Caco-2 (cell line): Measurements from ENCODE around the gene RRP8. TPM values are rescaled to one million over a fixed set of nuclear protein-coding genes. Genes with fewer than 3 reads are reported as not detected.

Source experiments
- BruUV-seq: library from RNA; stranded (reverse); fragments of 400-500 nt; replicated peaks from 2 replicates; lab custom pipeline; 2021; lab: Mats Ljungman, UMichigan
- CTCF ChIA-PET: fragments of 300-600 bp; sonication (Branson Sonifier 250); formaldehyde crosslinking; loops from one replicate; lab custom pipeline; 2022; ENCODE audit warnings: antibody characterized with exemption; lab: Charles Lee
- POLR2A ChIA-PET: fragments of 300-600 bp; sonication (Branson Sonifier 250); formaldehyde crosslinking; loops from one replicate; lab custom pipeline; 2022; ENCODE audit warnings: antibody characterized with exemption; lab: Charles Lee
- DNase-seq, 2 experiments: peaks; one replicate each; pipeline versions ENCODE4 v3.0.0 to v3.0.0-alpha.2; 2020 to 2022
- H3K27me3 ChIP-seq: replicated peaks from 2 replicates; pipeline ENCODE4 v1.6.0; 2011; ENCODE audit warnings: low read length; ENCODE audit not compliant: control insufficient read depth, insufficient read depth
- H3K36me3 ChIP-seq: 2 replicates; pipeline ENCODE4 v1.5.1; 2011; ENCODE audit warnings: low read length; ENCODE audit not compliant: control insufficient read depth, insufficient read depth
- H3K4me1 ChIP-seq: fragments of 250-450 bp; sonication (Bioruptor Pico); 2 replicates; pipeline ENCODE4 v1.5.1; 2020; ENCODE audit warnings: mild to moderate bottlenecking
- H3K4me3 ChIP-seq: 2 replicates; pipeline ENCODE4 v1.5.1; 2011; ENCODE audit warnings: low read depth, mild to moderate bottlenecking, control low read depth, low read length
- H3K9me3 ChIP-seq: fragments of 250-450 bp; sonication (Bioruptor Pico); 2 replicates; pipeline ENCODE4 v1.5.1; 2020; ENCODE audit warnings: mild to moderate bottlenecking, moderate library complexity
- H3K27ac Mint-ChIP-seq: one replicate; pipeline ENCODE4 v1.8.0; 2022; ENCODE audit warnings: mixed read lengths; ENCODE audit not compliant: unreplicated experiment
- H3K27me3 Mint-ChIP-seq: one replicate; pipeline ENCODE4 v1.8.0; 2022; ENCODE audit warnings: mixed read lengths; ENCODE audit not compliant: insufficient read depth, unreplicated experiment
- H3K36me3 Mint-ChIP-seq: one replicate; pipeline ENCODE4 v1.8.0; 2022; ENCODE audit warnings: mild to moderate bottlenecking, mixed read lengths; ENCODE audit not compliant: insufficient read depth, unreplicated experiment
- H3K4me1 Mint-ChIP-seq: one replicate; pipeline ENCODE4 v1.8.0; 2022; ENCODE audit warnings: low read depth, mixed read lengths; ENCODE audit not compliant: unreplicated experiment
- H3K4me3 Mint-ChIP-seq: one replicate; pipeline ENCODE4 v1.8.0; 2022; ENCODE audit warnings: mild to moderate bottlenecking, moderate library complexity, mixed read lengths; ENCODE audit not compliant: unreplicated experiment
- H3K9me3 Mint-ChIP-seq: one replicate; pipeline ENCODE4 v1.8.0; 2022; ENCODE audit warnings: mixed read lengths; ENCODE audit not compliant: unreplicated experiment
- intact Hi-C: fragments of 100-400 bp; cut with micrococcal nuclease; formaldehyde crosslinking; loops from one replicate; pipeline ENCODE4 v1.10.0; 2022; ENCODE audit not compliant: unreplicated experiment
- total RNA-seq: library from RNA; stranded (reverse); gene quantifications from 2 replicates; pipeline ENCODE4 v1.2.3, GENCODE V29; 2022
- TF ChIP-seq, protein P1 (sequence below), 2 experiments: fragments of 200-600 bp in 1 of 2; IDR thresholded peaks; 1 replicate in 1 of 2; 2 replicates in 1 of 2; pipeline versions ENCODE4 v1.5.1 to v1.8.0; 2011 to 2022; ENCODE audit warnings: antibody characterized with exemption in 1 of 2, control low read depth in 1 of 2, inconsistent platforms in 1 of 2, low read depth in 1 of 2, low read length in 1 of 2, mild to moderate bottlenecking in 1 of 2, moderate library complexity in 1 of 2; ENCODE audit not compliant: insufficient read depth in 1 of 2, severe bottlenecking in 1 of 2, unreplicated experiment in 1 of 2

Gene RRP8
- total RNA-seq, 1 experiment from 2014 or later: 21.0 TPM

- Mint-ChIP-seq H3K4me1 (no peaks in the 10 kb centered on the region), H3K27ac (no peak overlapping the region), H3K27me3 (no peaks in the 10 kb centered on the region), H3K9me3 (no peaks in the 10 kb centered on the region), H3K36me3 (no peaks in the 10 kb centered on the region), H3K4me3 (no peak overlapping the region)
- ChIA-PET POLR2A (no interaction called here), CTCF (interaction anchor here (0.6 kb wide), 1 partner anchor 156 kb away, joined by 3 read pairs; the partner anchor contains the start of gene APBB1)
- no peak for DNase-seq
- no TSS peak for BruUV-seq
- H3K9me3 ChIP-seq: no peaks in the 10 kb centered on the region
- no peaks in the 10 kb centered on the region for H3K4me1 ChIP-seq
- H3K36me3 ChIP-seq: no peaks in the 10 kb centered on the region; the same call in 1 of the 2 replicates
- TF ChIP-seq, protein P1, sequence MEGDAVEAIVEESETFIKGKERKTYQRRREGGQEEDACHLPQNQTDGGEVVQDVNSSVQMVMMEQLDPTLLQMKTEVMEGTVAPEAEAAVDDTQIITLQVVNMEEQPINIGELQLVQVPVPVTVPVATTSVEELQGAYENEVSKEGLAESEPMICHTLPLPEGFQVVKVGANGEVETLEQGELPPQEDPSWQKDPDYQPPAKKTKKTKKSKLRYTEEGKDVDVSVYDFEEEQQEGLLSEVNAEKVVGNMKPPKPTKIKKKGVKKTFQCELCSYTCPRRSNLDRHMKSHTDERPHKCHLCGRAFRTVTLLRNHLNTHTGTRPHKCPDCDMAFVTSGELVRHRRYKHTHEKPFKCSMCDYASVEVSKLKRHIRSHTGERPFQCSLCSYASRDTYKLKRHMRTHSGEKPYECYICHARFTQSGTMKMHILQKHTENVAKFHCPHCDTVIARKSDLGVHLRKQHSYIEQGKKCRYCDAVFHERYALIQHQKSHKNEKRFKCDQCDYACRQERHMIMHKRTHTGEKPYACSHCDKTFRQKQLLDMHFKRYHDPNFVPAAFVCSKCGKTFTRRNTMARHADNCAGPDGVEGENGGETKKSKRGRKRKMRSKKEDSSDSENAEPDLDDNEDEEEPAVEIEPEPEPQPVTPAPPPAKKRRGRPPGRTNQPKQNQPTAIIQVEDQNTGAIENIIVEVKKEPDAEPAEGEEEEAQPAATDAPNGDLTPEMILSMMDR (IDR thresholded peaks at IDR 0.05; ENCODE audit: insufficient read depth in 1 of 2, low read depth in 1 of 2, low read length in 1 of 2, severe bottlenecking in 1 of 2, unreplicated experiment in 1 of 2): no peak
- H3K27me3 ChIP-seq: no peaks in the 10 kb centered on the region
- no peak overlapping the region for H3K4me3 ChIP-seq
- intact Hi-C loops: no loop called here
Observed at GRCh38 chr11:6574816-6575715, 28.4 kb downstream of the RRP8 start.

DNA sequence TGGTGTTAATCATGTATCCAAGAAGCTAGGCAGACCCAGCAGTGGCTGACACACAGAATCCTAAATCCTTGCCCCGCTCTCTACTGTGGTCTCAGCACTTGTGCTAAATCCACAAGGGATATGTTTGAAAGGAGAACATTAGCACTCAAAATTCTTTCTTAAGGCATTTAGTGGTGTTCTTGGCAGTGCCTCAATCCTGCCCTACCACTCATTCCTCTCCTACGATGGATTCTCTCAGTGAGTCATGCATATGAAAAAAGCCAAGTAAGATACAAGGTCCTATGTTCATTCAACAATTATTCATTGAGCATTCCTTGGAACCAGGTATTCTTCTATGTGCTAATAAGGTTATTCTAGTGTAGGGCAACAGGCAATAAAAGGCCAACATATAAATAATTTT, 31.2 kb downstream of the RRP8 start:
- no peaks in the 10 kb centered on the region for H3K4me1 Mint-ChIP-seq
- H3K27ac Mint-ChIP-seq: no peak overlapping the region
- Histone ChIP-seq H3K4me1 (no peaks in the 10 kb centered on the region), H3K4me3 (no peak overlapping the region), H3K27me3 (no peaks in the 10 kb centered on the region), H3K9me3 (no peaks in the 10 kb centered on the region), H3K36me3 (no peaks in the 10 kb centered on the region)
- no peaks in the 10 kb centered on the region for H3K9me3 Mint-ChIP-seq
- BruUV-seq: no TSS peak
- intact Hi-C loops: no loop called here
- no peak overlapping the region for H3K4me3 Mint-ChIP-seq
- no peak for DNase-seq
- ChIA-PET POLR2A (no interaction called here), CTCF (no interaction called here)
- no peaks in the 10 kb centered on the region for H3K36me3 Mint-ChIP-seq
- TF ChIP-seq, protein P1 (IDR thresholded peaks at IDR 0.05; ENCODE audit: insufficient read depth in 1 of 2, low read depth in 1 of 2, low read length in 1 of 2, severe bottlenecking in 1 of 2, unreplicated experiment in 1 of 2): no peak
- no peaks in the 10 kb centered on the region for H3K27me3 Mint-ChIP-seq

DNA sequence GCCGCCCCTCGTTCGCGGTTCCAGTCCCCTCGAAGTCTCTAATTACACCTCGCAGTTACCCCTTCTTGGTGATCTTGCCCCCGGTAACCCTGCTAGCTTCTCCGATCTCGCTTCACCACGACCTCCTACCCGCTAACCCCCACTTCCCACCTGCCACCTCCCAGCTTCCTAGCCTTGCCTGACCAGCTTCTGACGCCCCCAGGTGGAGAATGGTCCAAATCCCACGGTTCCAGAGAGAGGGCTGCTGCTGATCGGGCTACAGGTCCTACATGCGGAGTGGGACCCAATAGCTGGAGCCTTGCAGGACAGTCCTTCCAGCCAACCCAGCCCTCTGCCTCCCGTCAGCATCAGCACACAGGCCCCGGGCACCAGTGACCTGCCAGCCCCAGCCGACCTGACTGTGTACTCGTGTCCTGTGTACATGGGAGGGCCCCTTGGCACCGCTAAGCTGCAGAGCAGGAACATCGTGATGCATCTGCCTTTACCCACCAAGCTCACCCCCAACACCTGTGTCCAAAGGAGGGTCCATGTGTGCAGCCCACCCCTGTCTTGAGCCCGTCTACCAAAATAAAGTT, 31.9 kb downstream of the RRP8 start:
- Mint-ChIP-seq H3K4me3 (no peak overlapping the region), H3K9me3 (no peaks in the 10 kb centered on the region), H3K27me3 (no peaks in the 10 kb centered on the region), H3K27ac (no peak overlapping the region), H3K4me1 (no peaks in the 10 kb centered on the region), H3K36me3 (no peaks in the 10 kb centered on the region)
- H3K4me1 ChIP-seq: no peaks in the 10 kb centered on the region
- H3K4me3 ChIP-seq: no peak overlapping the region
- no TSS peak for BruUV-seq
- ChIA-PET POLR2A (no interaction called here), CTCF (no interaction called here)
- TF ChIP-seq, protein P1 (IDR thresholded peaks at IDR 0.05; ENCODE audit: insufficient read depth in 1 of 2, low read depth in 1 of 2, low read length in 1 of 2, severe bottlenecking in 1 of 2, unreplicated experiment in 1 of 2): no peak
- DNase-seq: no peak
- no peaks in the 10 kb centered on the region for H3K9me3 ChIP-seq
- no peaks in the 10 kb centered on the region for H3K27me3 ChIP-seq
- intact Hi-C loops: no loop called here
- H3K36me3 ChIP-seq: no peaks in the 10 kb centered on the region
